Posterior vena cava (tissue), 2 donors: ENCODE results near the gene ZNF345. TPM values are rescaled to one million over a fixed set of nuclear protein-coding genes. Genes with fewer than 3 reads are reported as not detected.

Source experiments
- DNase-seq: peaks from one replicate; pipeline ENCODE4 v3.0.0-alpha.2; 2020; ENCODE audit warnings: low spot score
- intact Hi-C, 2 donors: fragments of 100-400 bp; cut with DNase I; formaldehyde crosslinking; loops; one replicate each; pipeline versions ENCODE4 v1.14.1 to v1.14.2; 2022 to 2023
- total RNA-seq, 2 donors: library from RNA; stranded (reverse); fragmentation: NEBNext Ultra II Directional; extraction: Animal tissue kit (Norgen Biotek cat#: 25700); gene quantifications; one replicate each; pipeline ENCODE4 v1.2.1, GENCODE V29; 2021
- donor health status: DM: yes; HTN: yes; CAD: no.
- donor health status: DM: yes; HTN: yes; CAD: no.

ZNF345 gene
- total RNA-seq, 2 donors from 2014 or later: 5.3 to 6.6 TPM

GRCh38 chr19:36915992-36916830 is 65.5 kb downstream of the ZNF345 start, which contains the start of the genes ZNF568 and ZNF829:
Gene ZNF568 (plus strand): TSS chr19:36916332. CDS start chr19:36922771, 6,439 bp downstream.
Gene ZNF829 (minus strand): TSS chr19:36916291. CDS start chr19:36915167, 1,124 bp downstream.
- intact Hi-C loops: no loop called here
- DNase-seq: peak; percentile 97

DNA sequence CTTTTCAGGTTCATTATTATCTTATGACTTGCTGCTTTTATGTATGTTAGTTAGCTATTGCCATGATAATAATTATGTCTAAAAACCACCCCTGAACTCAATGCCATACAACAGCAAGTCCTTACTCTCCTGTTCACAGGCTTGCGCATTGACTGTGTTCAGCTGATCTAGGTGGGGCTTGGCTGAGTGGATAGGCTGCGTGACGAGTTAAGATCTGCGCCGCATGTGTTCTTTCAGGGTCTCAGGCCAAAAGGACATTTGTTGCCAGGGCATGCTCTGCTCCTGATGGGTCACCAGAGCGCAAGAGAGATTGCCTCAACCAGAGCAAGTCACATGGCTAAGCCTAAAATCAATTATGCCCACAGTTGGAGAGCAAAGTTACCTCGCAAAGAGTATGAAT is 66.3 kb downstream of the ZNF345 start:
- no peak for DNase-seq
- intact Hi-C loops: no loop called here

- DNase-seq: no peak
- intact Hi-C loops: no loop called here
Observed at GRCh38 chr19:36918090-36918489, 67.4 kb downstream of the ZNF345 start.

Other genes starting within 250 kb of the ZNF345 start
- 1 to 10 TPM; 7.3 to 7.4 TPM for gene ZNF382, start 245.6 kb upstream of the ZNF345 start, total RNA-seq
- 1 to 10 TPM; 7.3 to 9.7 TPM for gene ZNF461, start 184.0 kb upstream of the ZNF345 start, total RNA-seq
- 1 to 10 TPM; 5.5 to 7.8 TPM for gene ZNF567, start 163.3 kb upstream of the ZNF345 start, total RNA-seq
- gene ZNF850, start 78.1 kb upstream of the ZNF345 start, total RNA-seq: 1 to 10 TPM; 5.1 to 5.2 TPM
- 1 to 10 TPM; 7.1 to 8.4 TPM for gene ZNF790, start 12.5 kb upstream of the ZNF345 start, total RNA-seq
- 1 to 10 TPM; 3.3 to 3.4 TPM for gene ZNF829, start 65.4 kb downstream of the ZNF345 start, total RNA-seq
- 10 to 100 TPM; 11.5 to 13.0 TPM for gene ZNF568, start 65.5 kb downstream of the ZNF345 start, total RNA-seq
- gene ZNF420, start 227.6 kb downstream of the ZNF345 start, total RNA-seq: 10 to 100 TPM in 1 of 2 donors, 1 to 10 TPM in 1; 7.9 to 12.4 TPM